HG03159 (cell line): ENCODE measurements around the gene VCL.
A peak's percentile ranks its signal among the peaks of the same experiment; 100 is the strongest.
"Not testable (repeated sequence)": the region's sequence is repeated elsewhere in the genome, so short reads cannot be mapped to it uniquely, and the experiment has no call there.

Experiments
- ATAC-seq: cut with Tn5 transposase; IDR thresholded peaks from one replicate; pipeline ENCODE4 v1.9.1; 2021; ENCODE audit warnings: mild to moderate bottlenecking, moderate library complexity; ENCODE audit not compliant: unreplicated experiment

VCL gene

DNA sequence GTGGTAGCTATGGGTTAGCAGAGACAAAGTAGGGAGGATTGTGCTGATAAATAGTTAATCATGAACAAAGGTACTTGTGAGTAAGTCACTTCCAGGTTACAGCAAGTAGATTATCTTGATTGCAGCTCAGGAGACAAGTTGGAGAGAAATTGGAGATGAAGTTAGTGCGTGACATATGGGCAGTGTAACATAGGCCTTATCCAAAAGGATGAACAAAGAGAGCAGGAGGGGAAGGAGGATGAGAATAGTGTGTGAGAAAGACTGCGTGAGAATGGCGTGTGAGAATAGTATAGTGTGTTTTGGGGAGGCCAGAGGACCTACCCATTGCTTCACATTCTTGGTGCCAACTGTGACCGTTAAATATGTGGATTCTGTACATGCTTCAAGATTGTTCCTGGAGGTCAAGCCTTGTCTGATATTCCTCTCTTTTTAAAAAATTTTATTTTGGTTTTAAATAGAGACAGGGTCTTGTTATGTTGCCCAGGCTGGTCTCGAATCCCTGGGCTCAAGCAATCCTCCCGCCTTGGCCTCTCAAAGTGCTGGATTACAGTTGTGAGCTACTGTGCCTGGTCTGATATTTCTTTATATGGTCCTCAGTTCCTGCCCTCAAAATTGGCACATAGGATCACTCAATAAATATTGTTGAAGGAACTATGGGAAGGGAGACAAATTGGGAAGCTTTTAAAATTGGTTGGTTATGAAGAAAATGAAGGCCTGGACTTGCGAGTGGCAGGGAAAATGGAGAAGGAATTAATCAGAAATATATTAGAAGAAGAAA, 3.2 kb downstream of the VCL start:
- no peak for ATAC-seq

DNA sequence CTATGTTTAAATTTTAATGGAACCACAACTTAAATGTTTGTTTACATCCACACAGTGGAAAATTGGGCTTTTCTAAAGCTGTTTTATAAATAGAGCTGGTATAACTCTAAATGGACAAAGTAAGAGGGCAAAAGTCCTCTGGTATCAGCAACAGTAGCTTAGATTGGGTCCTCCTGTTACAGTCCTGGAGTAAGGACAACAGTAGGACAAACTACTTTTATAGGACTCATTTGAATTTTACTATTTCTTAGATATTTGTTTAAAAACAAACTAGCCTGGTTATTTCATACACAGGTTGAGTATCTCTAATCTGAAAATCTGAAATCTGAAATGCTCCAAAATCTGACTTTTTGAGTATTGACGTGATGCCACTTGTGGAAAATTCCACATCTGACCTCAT, 8.4 kb downstream of the VCL start:
- ATAC-seq = no peak

GRCh38 chr10:74008212-74008731, 10.4 kb downstream of the VCL start:
- ATAC-seq = peak; percentile 74

GRCh38 chr10:74011017-74011416, 13.1 kb downstream of the VCL start:
- no peak for ATAC-seq

- no peak for ATAC-seq
Measured at GRCh38 chr10:74011770-74012169, 13.9 kb downstream of the VCL start.

DNA sequence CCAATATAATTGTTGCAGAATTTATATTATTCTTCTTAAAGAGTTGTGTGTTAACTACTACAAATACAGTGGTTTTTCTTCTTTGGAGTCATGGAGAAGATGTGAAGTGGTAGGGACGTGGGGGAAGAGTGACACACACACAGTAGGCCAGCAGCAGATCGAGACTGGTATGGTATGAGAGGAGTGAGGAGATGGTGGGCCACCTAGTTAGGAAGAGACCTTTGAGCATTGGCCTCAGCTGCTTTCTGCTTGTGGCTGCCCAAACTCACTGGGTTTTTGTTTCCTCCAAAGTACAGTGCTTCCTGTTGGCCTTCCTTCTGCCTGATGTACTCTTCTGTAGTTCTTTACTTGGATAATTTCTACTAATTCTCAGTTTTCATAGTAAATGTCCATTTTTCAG, 14.6 kb downstream of the VCL start:
- ATAC-seq = no peak

DNA sequence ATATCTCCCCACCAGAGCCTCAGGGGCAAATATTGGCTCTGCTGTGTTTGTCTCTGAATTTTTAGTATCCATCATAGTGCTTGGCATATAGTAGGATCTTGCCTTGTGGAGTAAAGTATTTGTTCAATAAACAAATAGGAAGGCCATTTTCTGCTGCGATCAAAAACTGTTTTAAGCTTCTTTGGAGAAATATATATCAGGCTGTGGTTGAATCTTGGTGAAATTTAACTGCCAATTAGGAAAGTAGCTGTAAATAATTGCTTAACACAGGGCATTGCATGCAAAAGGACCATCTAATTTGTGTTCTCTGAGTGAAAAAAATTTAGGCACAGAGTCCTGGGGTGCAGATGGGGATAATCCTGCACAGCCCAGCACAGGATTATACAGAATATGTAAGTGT, 15.1 kb downstream of the VCL start:
- ATAC-seq = no peak

DNA sequence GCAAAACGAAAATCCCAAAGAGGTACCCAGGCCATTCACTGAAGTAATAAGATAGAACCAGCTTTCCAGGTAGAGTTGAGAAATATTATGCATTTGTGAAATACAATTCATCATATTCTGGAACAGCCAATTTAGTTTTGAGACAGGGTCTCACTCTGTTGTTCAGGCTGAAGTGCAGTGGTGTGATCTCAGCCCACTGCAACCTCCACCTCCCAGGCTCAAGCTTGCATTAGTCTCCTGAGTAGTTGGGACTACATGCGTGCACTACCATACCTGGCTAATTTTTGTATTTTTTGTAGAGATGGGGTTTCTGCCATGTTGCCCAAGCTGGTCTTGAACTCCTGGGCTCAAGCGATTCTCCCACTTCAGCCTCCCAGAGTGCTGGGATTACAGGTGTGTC, 16.7 kb downstream of the VCL start:
- not testable (repeated sequence) for ATAC-seq

- no peak for ATAC-seq
Measured at GRCh38 chr10:74018241-74018640, 20.3 kb downstream of the VCL start.

GRCh38 chr10:74021248-74022055, 23.5 kb downstream of the VCL start:
- no peak for ATAC-seq

DNA sequence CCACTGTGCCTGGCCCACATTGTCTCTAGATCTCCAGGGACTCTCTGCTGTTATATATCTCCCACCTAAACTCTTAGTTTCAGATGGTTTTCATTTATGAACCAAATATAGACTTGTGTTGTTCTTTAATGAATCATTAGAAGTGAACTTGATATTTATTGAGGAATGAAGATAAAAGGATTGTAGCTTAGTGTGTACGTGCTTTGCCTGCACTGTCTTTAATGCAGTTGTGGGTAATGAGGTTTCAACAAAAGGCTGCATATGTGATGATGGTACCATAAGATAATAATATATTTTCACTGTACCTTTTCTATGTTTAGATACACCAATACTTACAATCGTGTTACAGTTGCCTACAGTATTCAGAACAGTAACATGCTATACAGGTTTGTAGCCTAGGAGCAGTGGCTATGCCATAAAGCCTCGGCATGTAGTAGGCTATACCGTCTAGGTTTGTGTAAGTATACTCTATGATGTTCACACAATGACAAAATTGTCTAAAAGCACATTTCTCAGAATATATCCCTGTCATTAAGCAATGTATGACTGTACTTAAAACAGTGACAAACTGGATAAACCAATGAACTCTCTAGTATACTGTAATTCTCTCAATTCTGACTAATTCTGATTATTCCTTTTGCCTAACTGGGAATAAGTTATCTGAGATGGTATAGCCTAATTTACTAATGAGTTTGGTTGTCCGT, 25.2 kb downstream of the VCL start:
- no peak for ATAC-seq

DNA sequence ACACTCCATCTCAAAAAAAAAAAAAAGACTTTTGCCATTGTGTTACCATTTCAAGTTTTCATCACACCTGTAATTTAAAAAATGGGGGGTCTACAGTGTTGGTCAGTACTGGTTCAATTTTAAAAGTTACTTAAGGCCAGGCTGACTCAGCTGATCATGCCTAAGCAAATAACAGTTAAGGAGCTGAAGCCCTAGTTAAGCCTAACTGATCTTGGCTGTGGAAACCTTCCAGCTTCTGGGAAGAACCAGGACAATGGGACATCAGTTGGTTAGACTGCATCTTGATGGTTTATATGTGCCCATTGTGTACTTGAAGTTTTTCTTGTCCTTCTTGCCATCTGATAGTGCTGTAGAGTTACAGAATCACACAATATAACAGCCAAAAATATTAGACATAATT, 26.7 kb downstream of the VCL start:
- ATAC-seq = no peak

DNA sequence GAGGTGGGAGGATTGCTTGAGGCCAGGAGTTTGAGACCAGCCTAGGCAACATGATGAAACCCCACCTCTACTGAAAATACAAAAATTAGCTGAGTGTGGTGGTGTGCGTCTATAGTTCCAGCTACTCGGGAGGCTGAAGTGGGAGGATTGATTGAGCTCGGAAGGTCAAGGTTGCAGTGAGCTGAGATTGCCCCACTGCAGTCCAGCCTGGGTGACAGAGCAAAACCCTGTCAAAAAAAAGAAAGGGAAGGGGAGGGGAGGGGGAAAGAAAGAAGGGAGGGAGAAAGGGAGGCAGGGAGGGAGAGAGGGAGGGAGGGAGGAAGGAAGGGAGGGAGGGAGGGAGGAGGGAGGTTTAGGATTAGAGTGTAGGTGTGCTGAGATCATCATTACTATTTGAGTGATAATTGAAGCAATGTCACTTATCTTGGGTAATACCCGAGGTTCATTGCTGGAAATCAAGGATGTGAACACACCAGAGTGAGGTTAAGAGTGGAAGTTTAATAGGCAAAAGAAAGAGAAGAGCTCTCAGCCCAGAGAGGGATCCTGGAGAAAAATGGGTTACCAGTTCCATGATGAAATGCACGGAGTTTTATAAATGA, 27.6 kb downstream of the VCL start:
- ATAC-seq = no peak

DNA sequence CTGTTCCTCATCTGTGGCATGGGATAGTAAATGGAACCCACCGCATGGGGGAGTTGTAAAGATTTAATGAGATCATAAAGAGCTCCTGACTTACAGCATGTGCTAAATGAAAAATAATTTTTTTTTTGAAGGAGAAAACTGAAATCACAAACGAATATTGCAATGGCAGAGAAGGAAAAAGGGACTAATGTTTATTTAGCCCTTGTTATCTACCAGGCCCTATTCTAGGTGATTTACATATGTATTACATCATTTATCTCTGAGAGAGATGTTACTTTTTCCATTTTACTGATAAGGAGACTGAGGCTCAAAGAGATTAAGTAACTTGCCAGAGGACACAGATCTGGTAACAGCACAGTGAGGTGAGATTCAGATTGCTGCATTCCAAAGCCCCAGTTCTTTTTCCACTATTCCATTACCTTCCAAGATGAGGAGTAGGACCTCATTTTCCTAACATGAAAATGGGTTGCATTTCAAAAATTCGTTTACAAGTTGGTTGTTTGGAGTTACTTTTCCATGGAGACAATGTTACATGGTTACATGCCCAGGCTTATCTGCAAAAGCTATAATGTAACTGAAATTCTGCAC, 28.6 kb downstream of the VCL start:
- no peak for ATAC-seq

- no peak for ATAC-seq
Measured at GRCh38 chr10:74027702-74028101, 29.8 kb downstream of the VCL start.

DNA sequence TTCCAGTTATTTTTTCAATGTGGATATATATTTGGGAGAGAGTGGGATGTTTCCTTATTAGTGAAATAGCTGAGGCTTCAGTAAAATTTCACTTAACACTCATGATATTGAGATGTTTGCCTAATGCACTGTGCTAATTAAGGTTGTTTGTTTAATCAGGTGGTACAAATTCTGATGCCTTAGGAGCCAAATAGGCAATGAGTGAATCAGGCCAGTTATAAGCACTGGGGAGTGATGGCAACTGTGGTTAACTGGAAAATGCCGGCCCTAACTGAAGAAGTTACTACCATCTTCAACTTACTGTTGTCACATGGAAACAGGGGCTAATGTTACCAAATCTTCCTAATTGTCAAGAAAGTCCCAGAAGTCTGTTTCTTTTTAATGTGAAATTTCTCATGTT, 32.0 kb downstream of the VCL start:
- ATAC-seq = no peak

DNA sequence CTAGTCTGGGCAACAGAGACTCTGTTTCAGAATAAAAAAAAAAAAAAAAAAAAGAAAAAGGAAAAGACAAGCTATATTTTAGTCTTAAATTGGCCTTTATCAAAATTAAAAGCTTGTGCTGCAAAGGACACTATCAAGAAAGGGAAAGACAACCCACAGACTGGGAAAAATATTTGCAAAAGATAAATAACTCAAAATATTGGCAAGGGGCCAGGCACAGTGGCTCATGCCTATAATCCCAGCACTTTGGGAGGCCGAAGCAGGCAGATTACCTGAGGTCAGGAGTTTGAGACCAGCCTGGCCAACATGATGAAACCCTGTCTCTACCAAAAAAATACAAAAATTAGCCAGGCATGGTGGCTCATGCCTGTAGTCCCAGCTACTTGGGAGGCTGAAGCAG, 34.3 kb downstream of the VCL start:
- ATAC-seq = not testable (repeated sequence)

DNA sequence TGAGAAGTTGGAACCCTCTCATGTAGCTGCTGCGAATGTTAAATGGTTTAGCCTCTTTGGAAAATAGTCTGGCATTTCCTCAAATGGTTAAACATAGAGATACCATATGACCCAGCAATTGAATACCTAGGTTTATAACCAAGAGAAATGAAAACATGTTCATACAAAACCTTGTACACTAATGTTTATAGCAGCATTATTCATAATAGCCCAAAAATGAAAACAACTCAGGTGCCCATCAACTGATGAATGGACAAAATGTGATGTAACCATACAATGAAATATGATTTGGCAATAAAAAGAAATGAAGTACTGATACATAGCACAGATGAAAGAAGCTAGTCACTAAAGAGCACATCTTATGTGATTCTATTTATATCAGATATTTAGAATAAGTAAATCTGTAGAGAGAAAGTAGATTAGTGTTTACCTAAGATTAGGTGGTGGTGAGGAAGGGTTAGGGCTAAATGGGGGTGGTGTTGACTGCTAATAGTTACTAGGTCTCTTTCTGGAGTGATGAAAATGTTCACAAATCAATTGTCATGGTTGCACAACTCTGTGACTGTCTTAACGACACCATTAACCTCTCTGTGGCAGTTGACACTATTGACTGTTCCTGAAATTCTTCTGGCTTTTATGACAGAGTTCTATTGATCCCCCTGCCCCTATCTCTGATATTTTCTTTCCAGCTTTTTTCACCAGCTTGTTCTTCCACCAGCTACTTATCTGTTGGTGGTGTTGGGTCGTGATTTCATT, 35.2 kb downstream of the VCL start:
- no peak for ATAC-seq

- ATAC-seq = no peak
Measured at GRCh38 chr10:74033702-74034101, 35.8 kb downstream of the VCL start.

- ATAC-seq = no peak
Measured at GRCh38 chr10:74034301-74034700, 36.4 kb downstream of the VCL start.
